SK-N-SH treated with all-trans-retinoic acid at 6 μM for 48 hours (cell line): Measurements from ENCODE around the gene ACOD1.

Experiments used
- ATAC-seq: fragments of 200-7000 bp; cut with Tn5 transposase; 3 replicates; pipeline ENCODE4 v1.9.1; 2020; ENCODE audit warnings: mild to moderate bottlenecking, moderate library complexity
- ARNTL ChIP-seq: fragments of 450-650 bp; formaldehyde crosslinking; IDR thresholded peaks from 2 replicates; pipeline ENCODE4 v1.5.0; 2020; ENCODE audit warnings: low read depth, mild to moderate bottlenecking, moderate library complexity, borderline replicate concordance
- BACH2 ChIP-seq: fragments of 250-450 bp; sonication (Bioruptor Pico); IDR thresholded peaks from 2 replicates; pipeline ENCODE4 v1.9.0; 2021; ENCODE audit warnings: mild to moderate bottlenecking, borderline replicate concordance
- CREB5 ChIP-seq: fragments of 250-450 bp; sonication (Bioruptor Pico); IDR thresholded peaks from 2 replicates; pipeline ENCODE4 v1.5.1; 2020; ENCODE audit warnings: low read depth, mild to moderate bottlenecking, moderate library complexity
- CSDC2 ChIP-seq: fragments of 250-450 bp; sonication (Bioruptor Pico); IDR thresholded peaks from 2 replicates; pipeline ENCODE4 v1.5.0; 2020; ENCODE audit warnings: mild to moderate bottlenecking, moderate library complexity
- CSRNP3 ChIP-seq: fragments of 250-450 bp; sonication (Bioruptor Pico); IDR thresholded peaks from 2 replicates; pipeline ENCODE4 v1.5.1; 2021; ENCODE audit warnings: mild to moderate bottlenecking, moderate library complexity
- ESRRG ChIP-seq: fragments of 250-450 bp; sonication (Bioruptor Pico); IDR thresholded peaks from 2 replicates; pipeline ENCODE4 v1.6.1; 2021; ENCODE audit warnings: mild to moderate bottlenecking
- GLIS3 ChIP-seq: fragments of 250-450 bp; sonication (Bioruptor Pico); IDR thresholded peaks from 2 replicates; pipeline ENCODE4 v1.5.0; 2020; ENCODE audit warnings: mild to moderate bottlenecking, moderate library complexity
- ISL1 ChIP-seq: fragments of 250-450 bp; sonication (Bioruptor Pico); IDR thresholded peaks from 2 replicates; pipeline ENCODE4 v2.1.2; 2022; ENCODE audit warnings: mild to moderate bottlenecking, moderate library complexity
- OSR1 ChIP-seq: fragments of 250-450 bp; sonication (Bioruptor Pico); IDR thresholded peaks from 2 replicates; pipeline ENCODE4 v1.8.0; 2022; ENCODE audit warnings: moderate library complexity, mild to moderate bottlenecking, inconsistent platforms
- PATZ1 ChIP-seq: fragments of 250-450 bp; sonication (Bioruptor Pico); IDR thresholded peaks from 2 replicates; pipeline ENCODE4 v1.8.0; 2020; ENCODE audit warnings: mild to moderate bottlenecking, moderate library complexity, borderline replicate concordance
- POU6F1 ChIP-seq: fragments of 250-450 bp; sonication (Bioruptor Pico); IDR thresholded peaks from 2 replicates; pipeline ENCODE4 v1.8.0; 2021; ENCODE audit warnings: low read depth, mild to moderate bottlenecking, moderate library complexity, borderline replicate concordance
- PPARA ChIP-seq: fragments of 250-450 bp; sonication (Bioruptor Pico); IDR thresholded peaks from 2 replicates; pipeline ENCODE4 v1.5.0; 2020; ENCODE audit warnings: mild to moderate bottlenecking, borderline replicate concordance
- RARB ChIP-seq: fragments of 250-450 bp; sonication (Bioruptor Pico); IDR thresholded peaks from 2 replicates; pipeline ENCODE4 v1.8.0; 2021; ENCODE audit warnings: mild to moderate bottlenecking, moderate library complexity
- SNAI2 ChIP-seq: fragments of 250-450 bp; sonication (Bioruptor Pico); IDR thresholded peaks from 2 replicates; pipeline ENCODE4 v1.5.0; 2020; ENCODE audit warnings: mild to moderate bottlenecking, moderate library complexity
- TCF4 ChIP-seq: fragments of 250-450 bp; sonication (Bioruptor Pico); IDR thresholded peaks from 2 replicates; pipeline ENCODE4 v1.8.0; 2021; ENCODE audit warnings: mild to moderate bottlenecking, moderate library complexity, borderline replicate concordance
- TOX ChIP-seq: fragments of 250-450 bp; sonication (Bioruptor Pico); IDR thresholded peaks from 2 replicates; pipeline ENCODE4 v1.8.0; 2021; ENCODE audit warnings: mild to moderate bottlenecking, moderate library complexity, borderline replicate concordance
- TSHZ2 ChIP-seq: fragments of 250-450 bp; sonication (Bioruptor Pico); IDR thresholded peaks from 2 replicates; pipeline ENCODE4 v1.5.0; 2020; ENCODE audit warnings: mild to moderate bottlenecking, moderate library complexity
- ZC3H10 ChIP-seq: fragments of 250-450 bp; sonication (Bioruptor Pico); IDR thresholded peaks from 2 replicates; pipeline ENCODE4 v1.5.1; 2021; ENCODE audit warnings: mild to moderate bottlenecking, moderate library complexity
- ZFP3 ChIP-seq: fragments of 250-450 bp; sonication (Bioruptor Pico); IDR thresholded peaks from 2 replicates; pipeline ENCODE4 v1.5.0; 2020; ENCODE audit warnings: mild to moderate bottlenecking, moderate library complexity
- ZFP30 ChIP-seq: fragments of 450-650 bp; formaldehyde crosslinking; IDR thresholded peaks from 2 replicates; pipeline ENCODE4 v1.5.0; 2022; ENCODE audit warnings: mild to moderate bottlenecking, moderate library complexity
- ZNF70 ChIP-seq: fragments of 450-650 bp; formaldehyde crosslinking; IDR thresholded peaks from 2 replicates; pipeline ENCODE4 v1.5.0; 2020; ENCODE audit warnings: mild to moderate bottlenecking, moderate library complexity
- ZNF8 ChIP-seq: fragments of 450-650 bp; formaldehyde crosslinking; IDR thresholded peaks from 2 replicates; pipeline ENCODE4 v1.5.0; 2020; ENCODE audit warnings: mild to moderate bottlenecking, moderate library complexity

The ACOD1 gene

GRCh38 chr13:76993473-76993872 lies 45.2 kb downstream of the ACOD1 start:
- no peak for TF ChIP-seq ZFP30 (CRISPR knock-in tag)
- TF ChIP-seq TOX (CRISPR knock-in tag) = no peak
- no peak for TF ChIP-seq CSDC2 (CRISPR knock-in tag)
- no peak for TF ChIP-seq ISL1 (CRISPR knock-in tag)
- no peak for TF ChIP-seq ZNF70 (CRISPR knock-in tag)
- TF ChIP-seq PPARA (CRISPR knock-in tag) = no peak
- no peak for TF ChIP-seq ZNF8 (CRISPR knock-in tag)
- no peak for TF ChIP-seq OSR1 (CRISPR knock-in tag)
- TF ChIP-seq GLIS3 (CRISPR knock-in tag) = no peak
- no peak for TF ChIP-seq BACH2 (CRISPR knock-in tag)
- no peak for TF ChIP-seq PATZ1 (CRISPR knock-in tag)
- TF ChIP-seq TCF4 (CRISPR knock-in tag) = no peak
- TF ChIP-seq ZC3H10 = no peak
- no peak for TF ChIP-seq RARB (CRISPR knock-in tag)
- no peak for TF ChIP-seq SNAI2
- no peak for TF ChIP-seq ESRRG (CRISPR knock-in tag)
- TF ChIP-seq POU6F1 = no peak
- ATAC-seq = no peak

- no peak for TF ChIP-seq TCF4 (CRISPR knock-in tag)
- ATAC-seq = no peak
Observed at GRCh38 chr13:76994281-76994680, 46.0 kb downstream of the ACOD1 start.

- TF ChIP-seq ARNTL (CRISPR knock-in tag) (no peak), ZNF8 (CRISPR knock-in tag) (no peak), PPARA (CRISPR knock-in tag) (no peak), ISL1 (CRISPR knock-in tag) (no peak), ZC3H10 (no peak), CREB5 (no peak), CSDC2 (CRISPR knock-in tag) (no peak), ZNF70 (CRISPR knock-in tag) (no peak), GLIS3 (CRISPR knock-in tag) (no peak), CSRNP3 (CRISPR knock-in tag) (no peak), ESRRG (CRISPR knock-in tag) (no peak), SNAI2 (no peak), PATZ1 (CRISPR knock-in tag) (no peak), TOX (CRISPR knock-in tag) (no peak), OSR1 (CRISPR knock-in tag) (no peak)
- TF ChIP-seq, all 23 proteins: peak for 0
- no peak for ATAC-seq
Observed at GRCh38 chr13:77000475-77000874, 52.2 kb downstream of the ACOD1 start.

GRCh38 chr13:77001540-77001939 lies 53.2 kb downstream of the ACOD1 start:
- no peak for ATAC-seq
- TF ChIP-seq ESRRG (CRISPR knock-in tag) (no peak), PPARA (CRISPR knock-in tag) (no peak), RARB (CRISPR knock-in tag) (no peak), BACH2 (CRISPR knock-in tag) (no peak), TSHZ2 (CRISPR knock-in tag) (no peak), CREB5 (no peak), ZNF70 (CRISPR knock-in tag) (no peak), GLIS3 (CRISPR knock-in tag) (no peak), ZFP3 (no peak), ZNF8 (CRISPR knock-in tag) (no peak)
